Heart right ventricle (tissue), 16 donors: Measurements from ENCODE around the gene FARSB. TPM values are rescaled to one million over a fixed set of nuclear protein-coding genes. Genes with fewer than 3 reads are reported as not detected.

Source experiments
- ATAC-seq, 8 donors: fragments of 200-7000 bp; cut with Tn5 transposase; one replicate each; pipeline ENCODE4 v1.9.1; 2020; ENCODE audit warnings: mild to moderate bottlenecking in 8 of 8, moderate library complexity in 8 of 8, moderate number of reproducible peaks in 1 of 8
- DNase-seq, 2 donors: peaks; one replicate each; pipeline ENCODE4 v3.0.0-alpha.2; 2020
- H3K27ac ChIP-seq, 10 donors: fragments of 200-600 bp; sonication (generic) in 2 of 10; one replicate each; pipeline versions ENCODE4 v1.5.0 to v1.8.0; 2020 to 2022; ENCODE audit warnings: mild to moderate bottlenecking in 3 of 10
- H3K27me3 ChIP-seq, 7 donors: fragments of 200-600 bp; one replicate each; pipeline ENCODE4 v1.8.0; 2021 to 2022; ENCODE audit warnings: mild to moderate bottlenecking in 2 of 7
- H3K36me3 ChIP-seq, 9 donors: fragments of 200-600 bp; sonication (generic) in 1 of 9; one replicate each; pipeline versions ENCODE4 v1.5.0 to v1.8.0; 2020 to 2022; ENCODE audit warnings: mild to moderate bottlenecking in 2 of 9
- H3K4me1 ChIP-seq, 9 donors: fragments of 200-600 bp; sonication (generic) in 1 of 9; one replicate each; pipeline versions ENCODE4 v1.5.0 to v1.8.0; 2020 to 2022; ENCODE audit warnings: mild to moderate bottlenecking in 4 of 9
- H3K4me3 ChIP-seq, 10 donors: fragments of 200-600 bp; sonication (generic) in 2 of 10; one replicate each; pipeline versions ENCODE4 v1.5.0 to v1.8.0; 2020 to 2022; ENCODE audit warnings: mild to moderate bottlenecking in 7 of 10, moderate library complexity in 2 of 10
- H3K9me3 ChIP-seq, 11 donors: fragments of 200-600 bp in 10 of 11; sonication (generic) in 2 of 11; one replicate each; pipeline versions ENCODE4 v1.5.0 to v1.8.0; 2013 to 2022; ENCODE audit warnings: mild to moderate bottlenecking in 2 of 11, control low read depth in 1 of 11, moderate library complexity in 1 of 11
- CTCF ChIP-seq, 9 donors: fragments of 200-600 bp; sonication (generic) in 2 of 9; IDR thresholded peaks; one replicate each; pipeline versions ENCODE4 v1.5.0 to v1.8.0; 2021 to 2022; ENCODE audit warnings: antibody characterized with exemption in 9 of 9, mild to moderate bottlenecking in 5 of 9, moderate library complexity in 1 of 9
- WGBS, 2 donors: extraction: QIAGEN DNeasy Blood & Tissue Kit; methylation state at CpG; one replicate each; pipeline ENCODE4 v1.1.7; 2013; ENCODE audit warnings: inconsistent platforms in 1 of 2; 5-methylcytosine and 5-hydroxymethylcytosine counted together
- intact Hi-C, 10 donors: fragments of 100-400 bp; cut with DNase I; formaldehyde crosslinking; loops; one replicate each; pipeline versions ENCODE4 v1.11.1 to v1.14.2; 2022
- polyA plus RNA-seq, 2 donors: library from polyadenylated mRNA; stranded (reverse); fragments of 200-250 nt; gene quantifications; one replicate each; pipeline ENCODE4 v1.2.3, GENCODE V29; 2013
- total RNA-seq, 10 donors: library from RNA; stranded (reverse); fragmentation: NEBNext Ultra II Directional in 3 of 10; extraction: Animal tissue kit (Norgen Biotek cat#: 25700) in 3 of 10; gene quantifications; one replicate each; pipeline versions ENCODE4 v1.2.1 to v1.2.4, GENCODE V29; 2021 to 2023
- donor health status: Arrhythmogenic right ventricular cardiomyopathy.
- donor health status: ischemic (EF 13 %, LVEDD 7.1; RV severe dilation, severe dysfunction).
- donor health status: healthy with polysubstance abuse.
- donor health status: DM: no; HTN: yes; CAD: no.
- donor health status: DM: no; HTN: no; CAD: no.
- donor health status: ischemic (EF 25% LVEDD 6.9; RV normal size, moderate dysfunction).
- donor health status: ischemic (EF 25% LVEDD 5.7; RV mildly dilated, moderate dysfunction).
- donor health status: healthy.
- donor health status: DM: yes; HTN: yes; CAD: no.
- donor health status: Ischemic cardiomyopathy.
- donor health status: ischemic (EF 35%, LVEDD 5.7; RV mildly dilated, moderate dysfunction).
- donor health status: nonischemic (EF 11% LVEDD 7.7; RV severe dilation, severe dysfunction).
- donor health status: DM: yes; HTN: yes; CAD: no.
- donor health status: PGD.
- donor health status: ischemic (EF 29% LVEDD 5.4; RV normal size, mild dysfunction).
- donor health status: nonischemic (EF 23%, LVEDD 6.1; RV moderate dilation, normal function).

The FARSB gene
- total and polyA plus RNA-seq, 12 donors, result 12.1 to 26.6 (median 20.5) TPM

- Histone ChIP-seq H3K36me3 (peaks cover 0 to 27% (median 3%) of the 10 kb centered on the region in 9 donors), H3K4me3 (no peak overlapping the region), H3K9me3 (no peaks in the 10 kb centered on the region), H3K27ac (no peak overlapping the region), H3K27me3 (no peaks in the 10 kb centered on the region), H3K4me1 (peaks cover 0 to 11% (median 0%) of the 10 kb centered on the region in 9 donors)
- WGBS, 2 donors, result 81% methylated on average over 6 of the region's 6 CpGs
- intact Hi-C loops, result loop anchor here in 8 of 10 donors (2.0 to 10.0 kb wide), 4 partner anchors 245 to 509 kb away; no protein-coding TSS in a partner anchor
- no peak for TF ChIP-seq CTCF (IDR thresholded peaks at IDR 0.05)
- ATAC-seq (no peak), DNase-seq (no peak)
These were observed 92.0 kb downstream of the FARSB start for GRCh38 chr2:222563936-222564335.

GRCh38 chr2:222563106-222563718 lies 92.7 kb downstream of the FARSB start:
- Histone ChIP-seq H3K4me1 (peaks cover 0 to 6% (median 0%) of the 10 kb centered on the region in 9 donors), H3K4me3 (no peak overlapping the region), H3K36me3 (peaks cover 0 to 21% (median 0%) of the 10 kb centered on the region in 9 donors), H3K27ac (no peak overlapping the region), H3K27me3 (no peaks in the 10 kb centered on the region), H3K9me3 (no peaks in the 10 kb centered on the region)
- WGBS, 2 donors, result 71% methylated on average over 11 of the region's 11 CpGs
- no peak for TF ChIP-seq CTCF (IDR thresholded peaks at IDR 0.05)
- intact Hi-C loops, result loop anchor here in 8 of 10 donors (2.0 to 10.0 kb wide), 4 partner anchors 244 to 508 kb away; no protein-coding TSS in a partner anchor
- no peak for DNase-seq
- no peak for ATAC-seq

- Histone ChIP-seq H3K4me1 (peaks cover 0 to 6% (median 0%) of the 10 kb centered on the region in 9 donors), H3K27ac (no peak overlapping the region), H3K9me3 (no peaks in the 10 kb centered on the region), H3K36me3 (peaks cover 0 to 9% (median 0%) of the 10 kb centered on the region in 9 donors), H3K4me3 (no peak overlapping the region), H3K27me3 (peaks cover 0 to 2% (median 0%) of the 10 kb centered on the region in 7 donors)
- ATAC-seq (peak; percentile 60 to 77 (median 72)), DNase-seq (peak in 1 of 2 donors; percentile 52)
- peak; percentile 26 to 68 (median 61) for TF ChIP-seq CTCF (IDR thresholded peaks at IDR 0.05)
- 54 to 60% methylated on average over 6 of the region's 6 CpGs for WGBS, 2 donors
- intact Hi-C loops, result loop anchor here (2.0 to 10.0 kb wide), 4 partner anchors 243 to 507 kb away; no protein-coding TSS in a partner anchor
These were observed 93.9 kb downstream of the FARSB start for GRCh38 chr2:222561817-222562645.

- intact Hi-C loops, result loop anchor here in 9 of 10 donors (2.0 to 10.0 kb wide), 3 partner anchors 242 to 506 kb away; no protein-coding TSS in a partner anchor
- Histone ChIP-seq H3K36me3 (peaks cover 0 to 4% (median 0%) of the 10 kb centered on the region in 9 donors), H3K4me1 (peaks cover 0 to 3% (median 0%) of the 10 kb centered on the region in 9 donors), H3K4me3 (no peak overlapping the region), H3K9me3 (no peaks in the 10 kb centered on the region), H3K27me3 (peaks cover 0 to 4% (median 0%) of the 10 kb centered on the region in 7 donors), H3K27ac (no peak overlapping the region)
- no peak for TF ChIP-seq CTCF (IDR thresholded peaks at IDR 0.05)
- ATAC-seq (no peak), DNase-seq (no peak)
- WGBS, 2 donors, result 91 to 98% methylated on average over 4 of the region's 4 CpGs
These were observed 94.7 kb downstream of the FARSB start for GRCh38 chr2:222561151-222561550.
